ENCODE measurements around the gene METRNL.
"Not testable (repeated sequence)": the region's sequence is repeated elsewhere in the genome, so short reads cannot be mapped to it uniquely, and the experiment has no call there.

METRNL gene

DNA sequence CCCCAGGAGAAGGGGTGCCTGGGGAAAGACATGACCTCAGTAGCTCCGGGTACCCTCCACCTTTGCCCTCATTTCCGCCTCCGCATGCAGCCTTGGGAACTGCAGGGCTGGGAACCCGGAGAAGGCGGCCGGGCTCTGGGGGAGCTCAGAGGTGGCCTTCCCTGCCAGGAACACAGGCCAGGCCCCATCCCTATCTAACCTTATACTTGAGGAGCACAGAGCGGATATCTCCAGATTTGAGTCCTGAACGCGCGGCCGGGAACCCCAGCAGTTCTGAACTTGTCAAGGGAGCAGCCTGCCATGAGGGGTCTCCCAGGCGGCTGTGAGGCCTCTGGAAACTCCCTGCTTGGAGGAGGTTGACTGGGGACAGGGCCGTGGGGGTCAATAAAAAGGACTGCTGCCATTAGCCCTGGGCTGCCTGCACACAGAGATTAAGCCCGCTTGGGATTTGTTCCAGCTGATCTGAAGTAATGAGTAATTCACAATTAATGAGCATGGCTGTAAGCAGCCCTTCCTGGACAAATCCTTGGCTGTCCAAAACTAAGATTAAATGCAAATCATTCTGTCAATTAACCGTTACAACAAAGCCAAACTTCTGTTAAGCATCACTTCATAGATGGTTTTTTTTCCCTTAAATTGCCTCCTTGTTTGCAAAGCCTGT is 26.3 kb upstream of the METRNL start:
- DNase-seq: no peak

DNA sequence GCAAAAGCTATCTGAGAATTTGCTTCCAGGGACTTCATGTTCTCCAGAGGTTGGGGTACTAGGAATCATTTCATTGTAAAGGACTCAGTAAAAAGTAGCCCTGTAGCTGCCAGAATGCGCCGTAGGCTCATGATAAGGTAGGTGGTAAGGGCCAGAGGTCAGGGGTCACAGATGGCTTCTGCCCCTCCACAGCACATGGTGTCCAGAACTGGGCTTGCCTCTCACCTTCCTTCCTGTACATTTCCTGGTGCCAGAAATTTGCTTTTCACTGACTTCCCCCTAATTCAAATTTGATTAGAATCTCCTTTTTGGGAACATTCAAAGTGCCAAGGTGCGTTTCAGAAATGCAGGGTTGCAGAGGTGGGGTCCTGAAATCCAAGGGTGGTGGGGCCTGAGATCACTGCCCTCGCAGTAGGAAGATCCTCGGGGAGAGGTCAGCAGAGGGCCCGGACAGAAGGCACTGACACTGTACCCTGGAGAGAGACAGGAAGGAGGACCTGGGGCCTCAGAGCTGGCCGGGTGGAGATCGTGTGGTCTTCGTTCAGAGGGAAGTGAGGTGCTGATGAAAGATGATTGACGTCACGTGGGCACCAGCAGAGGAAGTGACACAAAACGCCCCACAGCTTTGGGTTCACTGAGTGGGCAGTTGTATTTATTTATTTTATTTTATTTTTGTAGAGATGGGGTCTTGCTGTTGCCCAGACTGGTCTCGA is 25.5 kb upstream of the METRNL start:
- DNase-seq: no peak

DNA sequence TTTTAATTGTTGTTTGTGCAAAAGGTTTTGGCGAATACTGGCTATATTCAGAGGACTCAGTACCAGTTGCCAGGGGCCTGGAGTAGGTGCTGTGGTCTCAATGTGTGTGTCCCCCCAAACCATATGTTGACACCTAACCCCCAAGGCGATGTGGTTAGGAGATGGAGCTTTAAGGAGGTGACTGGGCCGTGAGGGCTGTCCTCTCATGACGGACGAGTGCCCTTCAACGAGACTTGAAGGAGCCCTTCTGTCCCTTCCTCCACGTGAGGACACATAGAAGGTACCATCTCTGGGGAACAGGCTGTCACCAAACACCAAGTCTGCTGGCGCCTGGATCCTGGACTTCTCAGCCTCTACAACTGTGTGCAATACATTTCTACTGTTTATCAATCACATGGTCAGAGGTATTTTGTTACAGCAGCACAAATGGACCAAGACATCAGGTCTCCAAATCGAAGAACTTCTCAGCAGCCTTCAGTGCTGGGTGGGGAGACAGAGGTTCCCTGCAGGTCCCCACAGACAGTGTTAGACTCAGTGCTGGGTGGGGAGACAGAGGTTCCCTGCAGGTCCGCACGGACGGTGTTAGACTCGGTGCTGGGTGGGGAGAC is 24.8 kb upstream of the METRNL start:
- no peak for DNase-seq

DNA sequence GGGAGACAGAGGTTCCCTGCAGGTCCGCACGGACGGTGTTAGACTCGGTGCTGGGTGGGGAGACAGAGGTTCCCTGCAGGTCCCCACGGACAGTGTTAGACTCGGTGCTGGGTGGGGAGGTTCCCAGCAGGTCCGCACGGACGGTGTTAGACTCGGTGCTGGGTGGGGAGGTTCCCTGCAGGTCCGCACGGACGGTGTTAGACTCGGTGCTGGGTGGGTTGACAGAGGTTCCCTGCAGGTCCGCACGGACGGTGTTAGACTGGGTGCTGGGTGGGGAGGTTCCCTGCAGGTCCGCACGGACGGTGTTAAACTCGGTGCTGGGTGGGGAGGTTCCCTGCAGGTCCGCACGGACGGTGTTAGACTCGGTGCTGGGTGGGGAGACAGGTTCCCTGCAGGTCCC is 24.2 kb upstream of the METRNL start:
- not testable (repeated sequence) for DNase-seq

DNA sequence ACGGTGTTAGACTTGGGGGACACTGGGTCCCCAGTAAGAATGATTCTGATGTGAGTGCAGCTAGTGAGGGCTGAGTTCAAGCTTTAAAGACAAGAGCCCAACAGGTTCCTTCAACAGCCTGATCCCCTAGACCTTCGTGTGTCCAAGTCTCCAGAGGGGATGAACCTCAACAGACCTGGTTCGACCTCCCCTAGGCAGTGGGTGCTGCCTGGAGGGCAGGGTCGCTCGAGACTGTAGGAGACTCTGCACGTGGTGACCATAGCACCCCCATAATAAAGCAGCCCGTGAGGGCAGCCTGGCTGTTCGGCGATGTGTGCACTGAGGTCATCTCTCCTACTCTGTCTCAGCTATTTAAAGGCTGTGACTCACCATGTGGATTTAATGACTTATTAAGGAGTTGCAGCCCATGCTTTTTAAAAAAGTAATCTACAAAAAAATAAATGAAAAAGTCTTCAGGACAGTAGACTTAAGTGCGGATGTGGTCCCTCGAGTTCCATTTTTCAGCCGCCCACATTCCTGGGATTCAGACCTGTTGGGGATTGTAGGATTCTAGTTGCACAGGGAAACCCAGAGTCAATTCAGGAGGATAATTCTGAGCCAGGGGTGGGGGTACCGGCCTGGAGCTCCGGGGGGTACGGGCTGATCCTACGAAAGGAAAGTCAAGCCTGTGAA is 23.4 kb upstream of the METRNL start:
- no peak for DNase-seq

DNA sequence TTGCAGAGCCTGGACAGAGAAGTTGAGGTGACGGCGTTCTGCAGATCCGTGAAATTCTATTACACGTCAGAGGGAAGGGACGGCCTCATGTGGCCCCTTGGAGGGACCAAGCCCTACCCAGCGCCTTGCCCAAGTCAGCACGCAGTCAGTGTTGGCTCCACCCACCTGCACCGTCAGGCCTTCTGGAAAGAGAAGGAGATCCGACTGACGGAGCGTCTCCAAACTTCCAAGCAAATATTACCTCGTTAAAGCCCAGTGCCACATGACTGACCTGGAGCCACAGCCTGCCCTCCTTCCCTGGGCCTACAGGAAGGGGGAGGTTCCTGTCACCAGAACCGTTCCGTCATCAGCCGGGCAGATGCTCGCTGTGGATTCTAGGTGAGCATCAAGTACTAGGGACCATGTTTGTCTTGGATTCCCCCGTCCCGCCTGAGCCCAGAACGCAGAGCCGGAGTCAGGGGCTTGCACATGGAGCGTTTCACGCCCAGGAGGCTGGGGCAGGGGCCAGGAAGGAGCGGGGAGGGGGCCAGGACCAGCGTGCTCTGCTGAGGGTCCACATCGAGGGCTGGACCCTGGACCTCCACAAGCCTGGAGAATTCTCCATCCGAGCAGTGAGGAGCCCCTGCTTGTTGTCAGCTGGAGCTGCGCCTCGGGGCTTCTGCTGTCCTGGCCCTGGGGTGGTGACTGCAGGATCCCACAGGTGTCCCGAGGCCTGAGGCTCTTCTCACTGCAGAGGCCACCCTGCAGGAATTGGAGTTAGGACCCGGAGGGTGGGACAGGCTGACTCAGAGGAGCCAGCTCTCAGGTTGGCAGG is 22.6 kb upstream of the METRNL start:
- DNase-seq: no peak

DNA sequence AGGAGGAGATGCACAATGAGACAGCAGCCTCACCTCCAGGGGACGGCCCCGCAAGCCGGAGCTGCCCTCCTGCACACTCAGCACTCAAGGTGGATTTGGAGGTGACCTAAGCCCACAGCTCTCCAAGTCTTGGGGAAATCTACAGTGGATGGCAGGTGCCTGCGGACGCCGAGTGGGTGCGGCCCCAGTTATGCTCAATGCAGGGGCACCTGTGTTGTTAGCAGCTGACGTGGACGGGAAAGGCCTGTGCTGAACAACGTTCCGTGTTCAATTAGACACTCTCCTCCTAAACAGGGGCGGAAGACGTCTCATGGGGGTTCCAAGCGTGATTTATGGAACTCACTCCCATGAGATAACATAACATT is 22.0 kb upstream of the METRNL start:
- no peak for DNase-seq

DNA sequence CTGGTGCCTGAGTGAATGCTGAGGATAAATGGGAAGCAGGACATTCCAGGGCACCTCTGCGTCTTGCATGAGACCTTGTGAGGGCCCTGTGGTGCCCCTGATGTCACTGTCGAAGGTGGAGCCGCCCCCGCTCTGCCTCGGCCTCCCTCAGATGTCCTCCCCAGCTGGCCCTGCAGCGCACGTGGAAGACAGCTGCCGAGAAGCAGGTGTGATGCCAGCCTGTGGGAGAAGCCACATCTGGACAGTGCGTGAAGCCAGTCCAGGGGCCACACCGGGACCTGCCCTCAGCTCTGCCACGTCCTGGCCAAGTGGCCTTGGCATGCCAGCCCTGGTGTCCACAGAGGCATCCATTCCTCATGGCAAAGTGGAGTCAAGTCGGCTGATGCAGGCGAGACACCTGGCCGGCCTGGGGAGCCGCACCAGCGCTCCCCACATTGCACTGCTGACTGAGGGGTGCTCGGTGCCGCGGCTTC is 21.6 kb upstream of the METRNL start:
- DNase-seq: no peak

DNA sequence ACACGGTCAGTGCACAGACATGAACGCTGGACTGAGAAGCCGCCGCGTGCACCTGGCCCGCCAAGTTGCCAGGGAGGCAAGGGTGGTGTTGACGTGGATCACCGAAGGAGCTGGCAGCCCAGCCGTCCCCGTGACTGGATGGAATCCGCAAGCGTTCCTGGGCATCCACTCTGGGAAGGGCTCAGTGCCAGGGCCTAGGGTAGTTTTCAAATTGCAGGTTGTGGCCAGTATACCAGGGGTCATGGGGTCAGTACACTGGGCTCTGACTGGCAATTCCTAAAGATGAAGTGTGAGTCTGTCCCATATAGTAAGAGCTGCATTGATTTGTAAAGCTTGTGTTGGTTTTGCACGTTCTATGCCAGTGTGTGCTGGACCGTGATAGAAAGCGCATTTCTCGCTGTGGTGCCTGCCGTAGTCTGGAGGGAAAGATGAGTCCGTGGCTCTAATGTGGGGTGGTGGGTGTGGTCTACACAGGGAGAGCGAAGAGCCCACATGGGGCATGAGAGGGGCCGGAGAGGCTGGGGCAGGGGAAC is 21.1 kb upstream of the METRNL start:
- no peak for DNase-seq

DNA sequence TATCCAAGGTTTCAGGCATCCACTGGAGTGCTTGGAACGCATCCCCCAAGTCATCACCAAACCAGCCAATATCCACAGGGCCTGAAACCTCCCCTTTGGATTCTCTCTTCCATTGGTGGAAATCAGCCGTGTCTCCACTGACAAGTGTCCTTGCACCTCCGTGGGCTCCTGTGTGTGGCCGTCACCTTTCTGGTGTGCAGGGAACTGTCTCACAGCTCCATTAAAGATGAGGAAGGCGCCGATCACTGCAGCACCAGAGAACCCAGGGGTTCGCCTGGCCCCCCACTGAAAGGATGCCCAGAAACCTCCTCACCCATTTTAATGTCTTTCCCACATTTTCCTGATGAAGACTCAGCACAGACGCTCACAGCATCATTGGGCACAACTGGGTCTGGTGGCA is 17.8 kb upstream of the METRNL start:
- no peak for DNase-seq

DNA sequence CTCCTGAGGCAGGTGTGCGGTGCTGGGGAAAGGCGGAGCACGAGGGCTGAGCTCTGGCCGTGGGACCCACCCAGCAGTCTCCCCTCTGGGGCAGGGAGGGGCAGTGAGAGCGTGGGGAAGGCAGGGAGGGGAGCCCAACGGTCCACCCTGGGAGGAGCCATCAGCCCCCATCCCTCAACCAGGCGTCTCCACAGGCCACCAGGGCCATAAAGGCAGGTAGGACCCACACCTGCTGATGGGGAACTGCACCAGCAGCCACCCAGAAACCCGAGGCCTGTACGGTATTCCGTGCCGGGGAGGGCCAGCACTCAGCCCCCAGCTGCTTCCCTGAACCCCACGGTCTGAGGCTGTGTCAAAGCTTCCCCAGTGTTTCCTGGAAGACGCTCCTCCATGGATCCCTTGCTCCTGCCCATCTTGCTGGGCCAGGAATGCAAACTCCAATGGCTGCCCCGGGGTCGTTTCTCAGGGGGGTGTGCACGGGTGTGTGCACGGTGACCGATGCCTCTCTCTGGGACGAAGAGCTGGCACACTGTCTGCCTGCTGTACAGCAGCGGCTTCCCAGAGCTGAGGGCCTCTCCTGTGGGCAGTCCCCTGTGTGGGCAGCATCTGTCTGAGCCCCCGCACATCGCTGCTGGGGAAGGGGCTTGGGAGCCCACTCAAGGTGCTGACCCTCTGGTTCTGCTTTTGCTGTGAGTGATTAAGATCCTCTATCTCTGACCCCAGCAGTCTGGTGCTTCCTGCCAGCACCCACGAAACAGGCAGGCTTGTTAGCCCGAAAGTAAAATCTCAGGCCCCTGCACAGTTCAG is 17.2 kb upstream of the METRNL start:
- DNase-seq: no peak

DNA sequence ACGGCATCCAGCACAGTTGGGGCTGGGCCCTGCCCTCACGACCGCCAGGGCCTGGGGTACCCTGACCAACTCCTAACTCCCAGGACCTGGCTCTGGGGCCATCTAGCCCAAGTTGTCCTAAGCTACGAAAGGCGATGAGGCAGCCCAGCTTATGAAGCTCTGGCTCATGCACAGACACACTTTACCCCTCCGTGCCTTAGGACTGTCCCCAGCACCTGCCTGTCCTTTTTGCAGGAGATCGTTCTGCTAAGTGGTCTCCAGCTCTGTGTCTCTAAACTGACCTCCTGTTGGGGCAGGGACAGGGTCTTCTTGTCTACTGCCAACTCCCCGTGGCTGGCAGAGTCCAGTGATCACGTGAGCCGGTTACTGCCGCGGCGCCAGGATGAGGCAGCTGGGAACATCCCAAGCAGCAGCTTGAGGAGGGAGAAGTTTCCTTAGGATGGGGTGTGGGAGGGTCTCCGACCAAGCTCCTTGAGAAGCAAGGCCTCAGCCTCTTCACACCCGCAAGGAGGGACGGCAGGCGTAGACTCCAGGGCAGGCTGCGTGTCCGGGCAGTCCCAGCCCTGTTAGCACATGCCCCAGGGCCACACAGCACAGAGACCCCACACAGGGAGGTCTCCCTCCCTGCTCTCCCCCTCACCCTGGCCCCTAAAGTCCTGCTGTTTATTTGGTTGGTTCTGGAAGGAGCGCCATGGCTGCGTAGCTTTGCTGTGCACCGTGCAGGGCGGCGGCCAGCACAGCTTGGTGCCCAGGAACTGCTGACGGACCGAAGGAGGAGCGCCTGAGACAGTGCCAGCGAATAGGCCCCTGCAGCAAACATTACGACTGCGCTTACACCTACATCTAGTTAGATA is 16.4 kb upstream of the METRNL start:
- DNase-seq: no peak

DNA sequence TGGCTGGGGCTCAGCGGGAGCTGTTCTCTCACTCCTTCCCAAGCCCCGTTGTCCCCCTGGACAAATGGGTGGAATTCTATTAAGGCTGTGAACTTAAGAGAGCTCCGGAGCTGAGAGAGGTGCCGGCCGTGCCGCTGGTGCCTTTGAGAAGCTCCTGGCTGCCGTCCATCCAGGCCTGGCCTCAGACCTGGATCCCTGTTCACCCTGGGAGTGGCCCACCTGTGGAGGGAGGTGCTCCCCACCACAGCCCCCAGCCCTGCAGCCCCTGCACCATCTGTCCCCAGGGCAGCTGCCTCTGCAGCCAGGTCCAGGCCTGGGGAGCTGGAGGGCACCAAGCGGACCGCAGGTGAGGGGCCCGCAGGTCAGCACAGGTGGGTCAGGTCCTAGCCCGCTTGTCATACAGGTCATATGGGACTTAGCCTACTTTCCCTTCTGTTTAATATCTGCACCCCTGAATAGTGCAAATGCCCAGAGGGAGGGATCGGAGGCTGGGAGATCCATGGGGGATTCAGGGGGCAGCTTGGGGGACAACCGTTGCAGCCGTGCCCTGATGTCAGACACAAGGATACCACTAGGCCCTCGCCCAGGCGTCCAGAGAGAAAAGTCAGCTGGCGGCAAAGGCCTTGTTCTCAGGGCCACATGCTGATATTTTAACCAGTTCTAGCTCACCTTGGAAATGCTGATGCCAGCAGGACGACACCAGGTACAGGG is 15.2 kb upstream of the METRNL start:
- DNase-seq: no peak

DNA sequence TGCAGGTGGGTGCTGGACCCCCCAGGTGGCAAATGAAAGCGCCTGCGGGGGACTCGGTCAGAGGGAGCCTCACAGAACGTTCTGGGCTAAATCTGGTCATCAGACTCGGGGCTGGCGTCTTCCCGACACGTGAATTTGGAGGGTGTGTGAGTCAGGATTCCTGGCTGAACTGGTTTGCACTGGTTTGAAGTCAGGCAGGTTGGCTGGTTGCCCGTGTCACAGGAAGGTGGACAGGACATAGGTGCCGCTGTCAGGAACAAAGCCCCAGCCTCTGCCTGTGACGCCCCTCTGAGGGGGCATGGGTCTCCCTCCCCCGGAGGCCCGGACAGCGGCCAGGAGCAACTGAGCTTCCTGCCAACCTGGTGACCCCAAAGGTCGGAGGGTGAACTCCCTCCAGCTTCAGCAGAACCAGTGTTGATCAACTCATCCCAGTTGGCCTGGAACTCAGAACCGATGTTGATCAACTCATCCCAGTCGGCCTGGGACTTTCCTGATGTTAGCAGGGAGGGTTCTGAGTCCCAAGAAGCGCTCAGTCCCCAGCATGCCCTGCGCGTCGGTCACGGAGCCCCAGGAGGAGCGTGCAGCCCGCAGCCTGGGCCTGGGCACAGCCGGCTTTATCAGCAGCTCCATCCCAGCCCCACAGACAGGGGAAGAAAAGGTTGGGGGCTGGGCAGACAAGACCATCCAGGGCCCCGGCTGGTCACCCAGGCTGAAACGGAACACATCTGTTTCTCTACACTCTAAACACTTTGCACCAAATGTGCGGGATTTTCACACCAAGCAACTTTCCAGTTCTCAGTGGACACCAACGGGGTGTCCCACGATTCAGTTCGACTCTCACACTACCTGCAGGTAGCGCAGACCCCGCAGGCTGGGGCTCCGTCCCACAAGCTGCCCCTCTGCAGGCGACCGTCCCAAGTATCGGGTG is 14.4 kb upstream of the METRNL start:
- no peak for DNase-seq

DNA sequence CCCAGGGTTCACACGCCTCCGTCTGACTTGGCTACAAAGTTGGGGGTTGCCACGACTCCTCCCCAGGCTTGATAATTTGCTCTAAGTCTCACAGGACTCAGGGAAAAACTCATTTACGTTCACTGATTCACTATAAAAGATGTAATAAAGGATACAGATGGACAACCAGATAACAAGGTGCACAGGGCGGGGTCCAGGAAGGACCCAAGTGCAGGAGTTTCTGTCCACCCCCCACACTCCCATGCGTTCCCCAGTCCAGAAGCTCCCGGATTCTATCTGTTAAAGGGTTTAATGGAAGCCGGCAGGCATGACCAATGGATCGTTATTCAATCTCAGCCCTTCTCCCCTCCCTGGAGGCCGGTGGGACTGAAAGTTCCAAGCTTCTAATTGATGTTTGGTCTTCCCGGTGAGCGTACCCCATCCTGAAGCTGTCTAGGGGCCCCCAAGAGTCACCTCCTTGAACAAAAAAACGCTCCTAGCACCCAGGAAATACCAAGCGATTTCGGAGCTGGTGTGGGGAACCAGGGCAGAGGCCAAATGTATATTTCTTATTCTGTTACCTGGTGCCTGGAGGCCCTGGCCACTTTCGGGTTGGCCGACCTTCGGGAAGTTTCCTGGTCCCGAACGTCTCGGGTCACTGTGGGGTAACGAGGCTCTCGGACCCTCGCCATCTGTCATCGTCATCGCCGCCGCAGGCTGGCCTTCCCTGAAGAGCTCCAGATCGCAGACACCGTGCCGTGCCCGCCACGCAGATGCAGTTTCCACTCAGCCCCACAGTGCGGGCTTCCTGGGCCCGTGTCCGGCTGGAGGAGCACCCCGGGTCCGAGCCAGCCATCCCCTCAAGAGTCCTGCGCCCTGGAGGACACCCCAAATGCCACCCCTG is 13.5 kb upstream of the METRNL start:
- no peak for DNase-seq

DNA sequence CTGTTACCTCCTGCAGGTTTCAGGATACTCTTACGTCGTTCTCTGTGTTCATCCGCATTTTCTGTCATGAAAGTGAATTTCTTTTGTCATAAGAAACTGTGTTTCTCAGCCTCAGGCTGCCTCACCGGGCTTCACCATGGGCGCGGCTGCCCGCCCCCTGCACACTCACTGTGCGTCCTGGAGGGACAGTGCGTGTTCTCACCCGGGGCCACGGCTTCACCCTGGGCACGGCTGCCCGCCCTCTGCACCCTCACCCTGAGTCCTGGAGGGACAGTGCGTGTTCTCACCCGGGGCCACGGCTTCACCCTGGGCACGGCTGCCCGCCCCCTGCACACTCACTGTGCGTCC is 12.9 kb upstream of the METRNL start:
- not testable (repeated sequence) for DNase-seq

DNA sequence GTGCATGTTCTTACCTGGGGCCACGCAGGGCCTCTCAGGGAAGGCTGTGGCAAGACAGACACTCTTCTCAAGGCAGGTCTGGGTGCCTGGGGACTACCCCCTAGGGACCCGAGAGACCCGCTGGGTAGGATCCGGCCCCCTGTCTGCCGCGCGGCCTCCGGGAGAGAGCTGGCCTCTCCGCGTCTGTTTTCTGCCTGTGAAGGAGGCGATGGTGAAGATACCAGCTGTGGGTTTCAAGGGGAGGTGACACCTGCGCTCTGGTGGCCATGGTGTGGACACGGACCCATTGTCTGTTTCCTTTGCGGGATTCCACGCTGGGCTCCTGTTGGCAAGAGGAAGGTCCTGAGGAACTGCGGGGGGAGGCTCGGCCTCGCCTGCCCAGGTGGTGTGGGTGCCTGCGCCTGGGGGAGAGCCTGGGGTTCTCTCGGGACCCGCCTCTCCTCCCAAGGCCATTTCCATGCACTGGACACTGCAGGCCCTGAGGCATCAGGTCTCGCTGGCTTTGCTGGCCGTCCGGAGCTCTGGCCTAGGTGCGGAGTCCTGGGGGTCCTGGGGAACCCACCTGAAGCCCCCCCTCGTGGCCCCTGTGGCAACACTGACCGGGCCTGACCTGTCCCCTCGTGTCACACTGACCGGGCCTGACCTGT is 12.2 kb upstream of the METRNL start:
- no peak for DNase-seq
